ENCODE data around the gene PEAK1.

DNA sequence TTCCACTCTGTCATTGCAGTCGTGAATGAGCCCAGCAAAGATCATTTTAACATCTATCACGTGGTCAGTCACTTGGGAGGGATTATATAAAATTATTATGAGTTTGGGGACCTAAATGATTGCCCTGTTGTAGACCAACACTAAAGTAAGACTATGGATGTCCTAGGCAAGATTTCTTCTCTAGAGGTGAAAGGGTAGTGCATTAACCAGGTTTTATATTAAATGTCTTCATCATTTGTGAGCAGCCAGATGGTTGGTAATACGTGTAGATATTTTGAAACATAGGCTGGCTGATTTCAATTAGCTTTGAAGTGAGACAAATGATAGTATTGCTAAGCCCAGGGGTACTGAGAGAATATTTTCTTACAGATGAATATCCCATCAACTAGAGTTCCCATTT is 198.7 kb downstream of the PEAK1 start:
- no peak for TF ChIP-seq ZNF274 (IDR thresholded peaks at IDR 0.05; ENCODE audit: borderline replicate concordance, low read depth, low read length)
- no peak for TF ChIP-seq POU5F1 (IDR thresholded peaks at IDR 0.05; ENCODE audit: borderline replicate concordance, low read depth, low read length, partially characterized antibody)
- no peak for TF ChIP-seq POLR2A (conservative IDR thresholded peaks at IDR 0.05)
- TF ChIP-seq ZNF431 (CRISPR knock-in tag; IDR thresholded peaks at IDR 0.05): no peak
- no peak for TF ChIP-seq GABPA (tag; conservative IDR thresholded peaks at IDR 0.05; ENCODE audit: low read depth)
- no peak for TF ChIP-seq POLR2AphosphoS5 (IDR thresholded peaks at IDR 0.05; ENCODE audit: control insufficient read depth, insufficient read depth, low read depth, low read length)
- no peak for TF ChIP-seq MEF2D (tag; conservative IDR thresholded peaks at IDR 0.05; ENCODE audit: low read depth)
- TF ChIP-seq PRMT5 (CRISPR knock-in tag; IDR thresholded peaks at IDR 0.05): no peak
- TF ChIP-seq ZKSCAN3 (CRISPR knock-in tag; IDR thresholded peaks at IDR 0.05): no peak

Measured in K562 (cell line).